ENCODE results near the gene EIPR1.

- no peak for TF ChIP-seq CTCF (IDR thresholded peaks at IDR 0.05 in 2 of 3, conservative IDR thresholded peaks at IDR 0.05 in 1 of 3; ENCODE audit: control insufficient read depth in 2 of 3, extremely low read depth in 1 of 3, insufficient read depth in 1 of 3, low read depth in 3 of 3, low read length in 3 of 3)
- no peak for TF ChIP-seq ZBED1 (IDR thresholded peaks at IDR 0.05; ENCODE audit: borderline replicate concordance)
- no peak for TF ChIP-seq ZBTB33 (IDR thresholded peaks at IDR 0.05)
- TF ChIP-seq PBX3 (IDR thresholded peaks at IDR 0.05; ENCODE audit: insufficient replicate concordance, low read depth, low read length) = no peak
- TF ChIP-seq ZBTB11 (CRISPR knock-in tag; IDR thresholded peaks at IDR 0.05) = no peak
Measured at GRCh38 chr2:3298191-3298590, 79.4 kb downstream of the EIPR1 start.
